ENCODE results near the gene B4GALNT4. TPM values are rescaled to one million over a fixed set of nuclear protein-coding genes. Genes with fewer than 3 reads are reported as not detected.
"Not testable (repeated sequence)": the region's sequence is repeated elsewhere in the genome, so short reads cannot be mapped to it uniquely, and the experiment has no call there.

The B4GALNT4 gene
- total RNA-seq, 1 experiment from 2014 or later: 20.0 TPM

GRCh38 chr11:398826-399225 is 29.5 kb downstream of the B4GALNT4 start:
- no peak overlapping the region for H3K27ac Mint-ChIP-seq (ENCODE audit: low read depth, unreplicated experiment)
- ChIA-PET CTCF (interaction anchor here (1.3 kb wide), 1 partner anchor 49 kb away, joined by 3 read pairs; no protein-coding TSS in a partner anchor), POLR2A (no interaction called here)
- peaks cover 49% of the 10 kb centered on the region for H3K36me3 Mint-ChIP-seq (ENCODE audit: insufficient read depth, unreplicated experiment)
- peaks cover 12% of the 10 kb centered on the region for H3K4me1 Mint-ChIP-seq (ENCODE audit: insufficient read depth, unreplicated experiment)
- intact Hi-C loops (cut with micrococcal nuclease): no loop called here
- no TSS peak for BruUV-seq (replicated peaks)
- DNase-seq (ENCODE audit: unreplicated experiment): no peak
- no peak for TF ChIP-seq CTCF (IDR thresholded peaks at IDR 0.05; ENCODE audit: unreplicated experiment)
- no peaks in the 10 kb centered on the region for H3K9me3 Mint-ChIP-seq (ENCODE audit: unreplicated experiment)
- H3K4me3 Mint-ChIP-seq (ENCODE audit: unreplicated experiment): no peak overlapping the region
- no peaks in the 10 kb centered on the region for H3K27me3 Mint-ChIP-seq (ENCODE audit: insufficient read depth, unreplicated experiment)

- ChIA-PET CTCF (interaction anchor here (1.3 kb wide), 1 partner anchor 48 kb away, joined by 3 read pairs; no protein-coding TSS in a partner anchor), POLR2A (no interaction called here)
- Mint-ChIP-seq H3K36me3 (ENCODE audit: insufficient read depth, unreplicated experiment) (peaks cover 53% of the 10 kb centered on the region), H3K9me3 (ENCODE audit: unreplicated experiment) (no peaks in the 10 kb centered on the region), H3K4me1 (ENCODE audit: insufficient read depth, unreplicated experiment) (peaks cover 8% of the 10 kb centered on the region), H3K4me3 (ENCODE audit: unreplicated experiment) (no peak overlapping the region), H3K27me3 (ENCODE audit: insufficient read depth, unreplicated experiment) (no peaks in the 10 kb centered on the region), H3K27ac (ENCODE audit: low read depth, unreplicated experiment) (no peak overlapping the region)
- intact Hi-C loops (cut with micrococcal nuclease): no loop called here
- no peak for DNase-seq (ENCODE audit: unreplicated experiment)
- TF ChIP-seq CTCF (IDR thresholded peaks at IDR 0.05; ENCODE audit: unreplicated experiment): no peak
- no TSS peak for BruUV-seq (replicated peaks)
These were observed 30.5 kb downstream of the B4GALNT4 start for GRCh38 chr11:399731-400211.

DNA sequence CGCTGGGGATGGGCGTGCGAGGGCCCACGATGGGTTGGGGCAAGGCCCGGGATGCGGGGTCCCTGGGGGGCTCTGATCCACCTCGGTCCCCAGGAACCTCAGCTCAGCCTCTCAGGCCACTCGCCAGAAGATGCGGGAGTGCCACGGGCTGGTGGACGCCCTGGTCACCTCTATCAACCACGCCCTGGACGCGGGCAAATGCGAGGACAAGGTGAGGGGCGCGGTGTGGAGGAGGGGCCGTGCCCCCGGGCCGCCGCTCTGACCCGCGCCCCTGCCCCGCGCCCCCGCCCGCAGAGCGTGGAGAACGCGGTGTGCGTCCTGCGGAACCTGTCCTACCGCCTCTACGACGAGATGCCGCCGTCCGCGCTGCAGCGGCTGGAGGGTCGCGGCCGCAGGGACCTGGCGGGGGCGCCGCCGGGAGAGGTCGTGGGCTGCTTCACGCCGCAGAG is 31.0 kb downstream of the B4GALNT4 start:
- POLR2A ChIA-PET: no interaction called here
- CTCF ChIA-PET: no interaction called here
- no peak for DNase-seq (ENCODE audit: unreplicated experiment)

DNA sequence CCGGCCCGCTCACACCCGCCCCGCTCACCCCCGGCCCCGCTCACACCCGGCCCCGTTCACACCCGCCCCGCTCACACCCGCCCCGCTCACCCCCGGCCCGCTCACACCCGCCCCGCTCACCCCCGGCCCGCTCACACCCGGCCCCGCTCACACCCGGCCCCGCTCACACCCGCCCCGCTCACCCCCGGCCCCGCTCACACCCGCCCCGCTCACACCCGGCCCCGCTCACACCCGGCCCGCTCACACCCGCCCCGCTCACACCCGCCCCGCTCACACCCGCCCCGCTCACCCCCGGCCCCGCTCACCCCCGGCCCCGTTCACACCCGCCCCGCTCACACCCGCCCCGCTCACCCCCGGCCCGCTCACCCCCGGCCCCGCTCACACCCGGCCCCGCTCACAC is 31.9 kb downstream of the B4GALNT4 start:
- CTCF ChIA-PET; BruUV-seq (replicated peaks); intact Hi-C loops (cut with micrococcal nuclease); POLR2A ChIA-PET; H3K4me3 Mint-ChIP-seq (ENCODE audit: unreplicated experiment); H3K9me3 Mint-ChIP-seq (ENCODE audit: unreplicated experiment); DNase-seq (ENCODE audit: unreplicated experiment); H3K4me1 Mint-ChIP-seq (ENCODE audit: insufficient read depth, unreplicated experiment); H3K27me3 Mint-ChIP-seq (ENCODE audit: insufficient read depth, unreplicated experiment); H3K27ac Mint-ChIP-seq (ENCODE audit: low read depth, unreplicated experiment): not testable (repeated sequence)
- peaks cover 59% of the 10 kb centered on the region for H3K36me3 Mint-ChIP-seq (ENCODE audit: insufficient read depth, unreplicated experiment)

More for the DNA sequence above, 31.0 kb downstream of the B4GALNT4 start:
- Mint-ChIP-seq H3K4me1 (ENCODE audit: insufficient read depth, unreplicated experiment) (peaks cover 7% of the 10 kb centered on the region), H3K27me3 (ENCODE audit: insufficient read depth, unreplicated experiment) (no peaks in the 10 kb centered on the region), H3K27ac (ENCODE audit: low read depth, unreplicated experiment) (no peak overlapping the region), H3K4me3 (ENCODE audit: unreplicated experiment) (no peak overlapping the region), H3K36me3 (ENCODE audit: insufficient read depth, unreplicated experiment) (peaks cover 56% of the 10 kb centered on the region), H3K9me3 (ENCODE audit: unreplicated experiment) (no peaks in the 10 kb centered on the region)
- no TSS peak for BruUV-seq (replicated peaks)
- TF ChIP-seq CTCF (IDR thresholded peaks at IDR 0.05; ENCODE audit: unreplicated experiment): no peak
- intact Hi-C loops (cut with micrococcal nuclease): no loop called here
